Heart left ventricle (tissue), 16 donors: ENCODE measurements around the gene SCML1. TPM values are rescaled to one million over a fixed set of nuclear protein-coding genes. Genes with fewer than 3 reads are reported as not detected.

Experiments used
- ATAC-seq, 4 donors: fragments of 200-7000 bp; cut with Tn5 transposase; one replicate each; pipeline ENCODE4 v1.9.1; 2020 to 2022; ENCODE audit warnings: moderate library complexity in 4 of 4, mild to moderate bottlenecking in 3 of 4, moderate number of reproducible peaks in 1 of 4
- DNase-seq, 5 donors: peaks; one replicate each; pipeline ENCODE4 v3.0.0-alpha.2; 2020
- H3K27ac ChIP-seq, 12 donors: fragments of 200-600 bp; sonication (generic) in 4 of 12; one replicate each; pipeline versions ENCODE4 v1.5.0 to v1.8.0; 2016 to 2022; ENCODE audit warnings: mild to moderate bottlenecking in 2 of 12
- H3K27me3 ChIP-seq, 9 donors: fragments of 200-600 bp; sonication (generic) in 2 of 9; one replicate each; pipeline versions ENCODE4 v1.5.1 to v1.8.0; 2016 to 2022; ENCODE audit warnings: mild to moderate bottlenecking in 3 of 9
- H3K36me3 ChIP-seq, 9 donors: fragments of 200-600 bp; sonication (generic) in 2 of 9; one replicate each; pipeline versions ENCODE4 v1.5.0 to v1.8.0; 2018 to 2022; ENCODE audit warnings: mild to moderate bottlenecking in 2 of 9
- H3K4me1 ChIP-seq, 12 donors: fragments of 200-600 bp; sonication (generic) in 4 of 12; one replicate each; pipeline versions ENCODE4 v1.5.0 to v1.8.0; 2016 to 2022; ENCODE audit warnings: mild to moderate bottlenecking in 3 of 12
- H3K4me3 ChIP-seq, 12 donors: fragments of 200-600 bp; sonication (generic) in 4 of 12; one replicate each; pipeline versions ENCODE4 v1.5.0 to v1.8.0; 2017 to 2022; ENCODE audit warnings: mild to moderate bottlenecking in 9 of 12, moderate library complexity in 4 of 12
- H3K9me3 ChIP-seq, 12 donors: fragments of 200-600 bp; sonication (generic) in 4 of 12; one replicate each; pipeline versions ENCODE4 v1.5.0 to v1.8.0; 2016 to 2022; ENCODE audit warnings: mild to moderate bottlenecking in 1 of 12
- CTCF ChIP-seq, 12 donors: fragments of 200-600 bp; sonication (generic) in 4 of 12; IDR thresholded peaks; one replicate each; pipeline versions ENCODE4 v1.5.0 to v1.8.0; 2018 to 2022; ENCODE audit warnings: antibody characterized with exemption in 12 of 12, mild to moderate bottlenecking in 5 of 12
- POLR2A ChIP-seq, 2 donors: fragments of 450-650 bp; IDR thresholded peaks; one replicate each; pipeline ENCODE4 v1.6.1; 2017; ENCODE audit warnings: antibody characterized with exemption in 2 of 2, mild to moderate bottlenecking in 2 of 2, moderate library complexity in 2 of 2
- WGBS, 4 donors: extraction: QIAGEN DNeasy Blood & Tissue Kit in 2 of 4; methylation state at CpG; one replicate each; pipeline versions ENCODE4 v1.1.5 to v1.1.7; 2013 to 2018; 5-methylcytosine and 5-hydroxymethylcytosine counted together
- intact Hi-C, 10 donors: fragments of 100-400 bp; cut with DNase I; formaldehyde crosslinking; loops; one replicate each; pipeline versions ENCODE4 v1.11.1 to v1.14.2; 2022
- polyA plus RNA-seq, 2 donors: library from polyadenylated mRNA; stranded (reverse); fragments of 200-250 nt; gene quantifications; one replicate each; pipeline ENCODE4 v1.2.3, GENCODE V29; 2013
- total RNA-seq, 9 donors: library from RNA; depleted of rRNA in 2 of 9; stranded (reverse); fragments of >200 nt in 2 of 9; fragmentation: NEBNext Ultra II Directional in 3 of 9; extraction: Animal tissue kit (Norgen Biotek cat#: 25700) in 3 of 9; gene quantifications; one replicate each; pipeline versions ENCODE4 v1.1.0 to v1.2.4, GENCODE V29; 2016 to 2023
- donor health status: ischemic (EF 13 %, LVEDD 7.1; RV severe dilation, severe dysfunction).
- donor health status: healthy with polysubstance abuse.
- donor health status: DM: no; HTN: yes; CAD: no.
- donor health status: DM: no; HTN: no; CAD: no.
- donor health status: ischemic (EF 25% LVEDD 6.9; RV normal size, moderate dysfunction).
- donor health status: ischemic (EF 25% LVEDD 5.7; RV mildly dilated, moderate dysfunction).
- donor health status: healthy.
- donor health status: DM: yes; HTN: yes; CAD: no.
- donor health status: ischemic (EF 35%, LVEDD 5.7; RV mildly dilated, moderate dysfunction).
- donor health status: nonischemic (EF 11% LVEDD 7.7; RV severe dilation, severe dysfunction).
- donor health status: DM: yes; HTN: yes; CAD: no.
- donor health status: PGD.
- donor health status: ischemic (EF 29% LVEDD 5.4; RV normal size, mild dysfunction).
- donor health status: nonischemic (EF 23%, LVEDD 6.1; RV moderate dilation, normal function).

Gene SCML1
- total and polyA plus RNA-seq, 11 donors, result 4.1 to 9.9 (median 7.2) TPM

- H3K27me3 ChIP-seq, result peaks cover 0 to 4% (median 0%) of the 10 kb centered on the region in 9 donors
- no peak overlapping the region for H3K27ac ChIP-seq
- no peaks in the 10 kb centered on the region for H3K36me3 ChIP-seq
- H3K4me1 ChIP-seq, result no peaks in the 10 kb centered on the region
- intact Hi-C loops, result no loop called here
- H3K9me3 ChIP-seq, result no peaks in the 10 kb centered on the region
- TF ChIP-seq POLR2A (IDR thresholded peaks at IDR 0.05), result no peak
- no peak for TF ChIP-seq CTCF (IDR thresholded peaks at IDR 0.05)
- no peak for ATAC-seq
- 76 to 94% (median 89%) methylated on average over 2 of the region's 2 CpGs for WGBS, 4 donors
- H3K4me3 ChIP-seq, result no peak overlapping the region
- DNase-seq, result no peak
These were observed 32.1 kb upstream of the SCML1 start for GRCh38 chrX:17705211-17705610.

- H3K27ac ChIP-seq, result no peak overlapping the region
- 79 to 92% (median 85%) methylated on average over 4 of the region's 4 CpGs for WGBS, 4 donors
- H3K36me3 ChIP-seq, result no peaks in the 10 kb centered on the region
These were observed 30.6 kb upstream of the SCML1 start for GRCh38 chrX:17706676-17707075.

GRCh38 chrX:17707731-17708130 is 29.6 kb upstream of the SCML1 start:
- no peak overlapping the region for H3K27ac ChIP-seq
- no peaks in the 10 kb centered on the region for H3K4me1 ChIP-seq
- DNase-seq (no peak), ATAC-seq (no peak)
- H3K4me3 ChIP-seq, result no peak overlapping the region
- H3K9me3 ChIP-seq, result no peaks in the 10 kb centered on the region
- H3K27me3 ChIP-seq, result peaks cover 0 to 5% (median 0%) of the 10 kb centered on the region in 9 donors
- no peaks in the 10 kb centered on the region for H3K36me3 ChIP-seq
- intact Hi-C loops, result no loop called here
- TF ChIP-seq POLR2A (IDR thresholded peaks at IDR 0.05), result no peak
- no peak for TF ChIP-seq CTCF (IDR thresholded peaks at IDR 0.05)
- 78 to 95% (median 84%) methylated on average over 3 of the region's 3 CpGs for WGBS, 4 donors

More at GRCh38 chrX:17706676-17707075, 30.6 kb upstream of the SCML1 start:
- no peak for TF ChIP-seq POLR2A (IDR thresholded peaks at IDR 0.05)
- TF ChIP-seq CTCF (IDR thresholded peaks at IDR 0.05), result no peak
- H3K4me1 ChIP-seq, result no peaks in the 10 kb centered on the region
- no peak for DNase-seq
- no peak for ATAC-seq
- intact Hi-C loops, result no loop called here
- H3K27me3 ChIP-seq, result peaks cover 0 to 5% (median 0%) of the 10 kb centered on the region in 9 donors
- no peaks in the 10 kb centered on the region for H3K9me3 ChIP-seq
- H3K4me3 ChIP-seq, result no peak overlapping the region

GRCh38 chrX:17710871-17711301 is 26.4 kb upstream of the SCML1 start:
- no peak for ATAC-seq

More at GRCh38 chrX:17710871-17711301, 26.4 kb upstream of the SCML1 start:
- DNase-seq, result no peak
- Histone ChIP-seq H3K4me1 (no peaks in the 10 kb centered on the region), H3K27me3 (peaks cover 0 to 5% (median 0%) of the 10 kb centered on the region in 9 donors), H3K4me3 (no peak overlapping the region), H3K9me3 (no peaks in the 10 kb centered on the region), H3K27ac (no peak overlapping the region), H3K36me3 (no peaks in the 10 kb centered on the region)
- TF ChIP-seq CTCF (IDR thresholded peaks at IDR 0.05), result no peak
- no peak for TF ChIP-seq POLR2A (IDR thresholded peaks at IDR 0.05)
- intact Hi-C loops, result no loop called here
- WGBS, 4 donors, result 50 to 90% (median 75%) methylated on average over 1 of the region's 1 CpG
